Measurements from ENCODE around the gene PKN3. TPM values are rescaled to one million over a fixed set of nuclear protein-coding genes. Genes with fewer than 3 reads are reported as not detected.

The PKN3 gene
- total RNA-seq, 1 donor from 2014 or later: 11.1 TPM

GRCh38 chr9:128720841-128721486 is 18.7 kb downstream of the PKN3 start:
- intact Hi-C loops (cut with DNase I): no loop called here
- Histone ChIP-seq H3K27me3 (ENCODE audit: low read depth) (no peaks in the 10 kb centered on the region), H3K4me1 (peaks cover 8% of the 10 kb centered on the region), H3K4me3 (no peak overlapping the region), H3K36me3 (peaks cover 23% of the 10 kb centered on the region), H3K9me3 (no peaks in the 10 kb centered on the region), H3K27ac (no peak overlapping the region)
- DNase-seq: no peak
- TF ChIP-seq CTCF (IDR thresholded peaks at IDR 0.05): no peak
- ATAC-seq: no peak

GRCh38 chr9:128721487-128722010 is 19.2 kb downstream of the PKN3 start:
- peaks cover 23% of the 10 kb centered on the region for H3K36me3 ChIP-seq
- DNase-seq (no peak), ATAC-seq (no peak)
- H3K4me3 ChIP-seq: no peak overlapping the region
- no peak for TF ChIP-seq CTCF (IDR thresholded peaks at IDR 0.05)
- peaks cover 8% of the 10 kb centered on the region for H3K4me1 ChIP-seq
- no peak overlapping the region for H3K27ac ChIP-seq
- intact Hi-C loops (cut with DNase I): no loop called here
- no peaks in the 10 kb centered on the region for H3K9me3 ChIP-seq
- H3K27me3 ChIP-seq (ENCODE audit: low read depth): no peaks in the 10 kb centered on the region

GRCh38 chr9:128722380-128723351 is 20.4 kb downstream of the PKN3 start:
- Histone ChIP-seq H3K36me3 (peaks cover 23% of the 10 kb centered on the region), H3K27ac (no peak overlapping the region), H3K9me3 (no peaks in the 10 kb centered on the region), H3K4me3 (no peak overlapping the region), H3K4me1 (peaks cover 8% of the 10 kb centered on the region), H3K27me3 (ENCODE audit: low read depth) (no peaks in the 10 kb centered on the region)
- ATAC-seq: no peak
- no peak for TF ChIP-seq CTCF (IDR thresholded peaks at IDR 0.05)
- intact Hi-C loops (cut with DNase I): no loop called here
- DNase-seq: no peak

- H3K27me3 ChIP-seq (ENCODE audit: low read depth): no peaks in the 10 kb centered on the region
- peak overlapping the region; percentile 78 for H3K4me3 ChIP-seq
- TF ChIP-seq CTCF (IDR thresholded peaks at IDR 0.05): no peak
- H3K27ac ChIP-seq: peak overlapping the region; percentile 84
- intact Hi-C loops (cut with DNase I): no loop called here
- no peaks in the 10 kb centered on the region for H3K9me3 ChIP-seq
- ATAC-seq (no peak), DNase-seq (no peak)
- peaks cover 23% of the 10 kb centered on the region for H3K36me3 ChIP-seq
- H3K4me1 ChIP-seq: peaks cover 8% of the 10 kb centered on the region
Observed at GRCh38 chr9:128723352-128723865, 21.1 kb downstream of the PKN3 start.

GRCh38 chr9:128723866-128724743 is 21.8 kb downstream of the PKN3 start, which contains the start of gene ZDHHC12:
ZDHHC12 (minus strand) TSS chr9:128724127; CDS start chr9:128724093, 34 bp downstream.
- DNase-seq (peak; percentile 100), ATAC-seq (peak; percentile 98)
- Histone ChIP-seq H3K36me3 (peaks cover 23% of the 10 kb centered on the region), H3K4me3 (peak within 1 kb of the TSS; percentile 78), H3K9me3 (no peaks in the 10 kb centered on the region), H3K4me1 (peaks cover 8% of the 10 kb centered on the region), H3K27me3 (ENCODE audit: low read depth) (no peaks in the 10 kb centered on the region), H3K27ac (peak within 1 kb of the TSS; percentile 84)
- intact Hi-C loops (cut with DNase I): no loop called here
- TF ChIP-seq CTCF (IDR thresholded peaks at IDR 0.05): no peak
